WI38 (cell line): ENCODE data around the gene GPATCH8.

Source experiments
- H3K4me3 ChIP-seq: 2 replicates; pipeline ENCODE4 v1.5.1; 2011; ENCODE audit warnings: low read depth, mild to moderate bottlenecking, control low read depth, low read length
- CTCF ChIP-seq: IDR thresholded peaks from 2 replicates; pipeline ENCODE4 v1.5.1; 2012; ENCODE audit warnings: low read depth, mild to moderate bottlenecking, control low read depth, low read length

GPATCH8 gene

GRCh38 chr17:44363613-44364159, 139.5 kb downstream of the GPATCH8 start, which contains the start of gene FAM171A2:
Gene FAM171A2, minus strand, starts transcription at chr17:44363853. Its CDS starts 139 bp downstream, at chr17:44363714.
- H3K4me3 ChIP-seq: peak within 1 kb of the TSS; percentile 77
- TF ChIP-seq CTCF: peak; percentile 18; the same call in 1 of the 2 replicates

- TF ChIP-seq CTCF: no peak
- peak overlapping the region; percentile 77 for H3K4me3 ChIP-seq
Observed at GRCh38 chr17:44362949-44363612, 140.1 kb downstream of the GPATCH8 start.

DNA sequence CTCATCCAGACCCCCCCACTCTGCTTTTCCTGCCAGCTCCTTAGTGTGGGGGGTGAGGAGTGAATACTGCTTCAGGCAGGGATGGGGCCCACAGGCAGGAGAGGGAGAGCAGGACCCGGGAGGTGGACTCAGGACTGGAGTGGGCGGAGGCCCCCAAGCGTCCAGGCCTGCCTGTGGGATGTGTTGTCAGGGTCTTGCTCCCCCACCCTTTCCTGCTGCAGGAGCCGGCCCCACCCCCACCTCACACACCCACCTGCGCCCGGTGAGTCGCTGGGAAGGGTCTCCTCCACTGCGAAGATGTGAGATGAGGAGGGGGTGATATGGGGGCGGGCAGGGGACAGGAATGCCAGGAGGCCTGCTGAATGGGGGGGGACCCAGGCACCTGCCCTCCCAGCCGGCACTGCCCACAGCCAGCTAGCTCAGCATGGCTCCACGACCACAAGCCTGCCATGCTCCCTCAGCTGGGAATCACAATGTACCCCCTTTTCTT, 140.7 kb downstream of the GPATCH8 start:
- H3K4me3 ChIP-seq: peak overlapping the region; percentile 77
- no peak for TF ChIP-seq CTCF

- no peak overlapping the region for H3K4me3 ChIP-seq
Observed at GRCh38 chr17:44361292-44362260, 141.6 kb downstream of the GPATCH8 start.

DNA sequence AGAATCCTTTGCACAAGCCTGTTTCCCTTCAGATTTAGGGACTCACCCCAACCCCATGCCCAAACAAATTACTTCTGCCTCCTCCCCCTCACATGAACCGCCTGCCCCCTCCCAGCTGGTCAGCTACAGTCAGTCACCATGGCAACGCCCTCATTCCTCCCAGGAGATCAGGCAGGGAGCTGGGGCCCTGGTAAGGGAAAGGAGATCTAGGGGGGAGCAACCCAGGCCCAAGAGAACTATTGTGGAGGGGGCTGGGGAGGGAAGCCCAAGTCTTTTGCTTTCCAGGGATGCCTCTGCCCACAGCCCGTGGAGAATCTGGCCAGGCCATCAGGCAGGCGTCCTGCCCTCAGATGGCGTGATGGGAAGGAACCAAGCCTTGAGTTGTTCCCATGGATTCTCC, 142.4 kb downstream of the GPATCH8 start:
- no peak for TF ChIP-seq CTCF

More at GRCh38 chr17:44361292-44362260, 141.6 kb downstream of the GPATCH8 start:
- TF ChIP-seq CTCF: no peak

DNA sequence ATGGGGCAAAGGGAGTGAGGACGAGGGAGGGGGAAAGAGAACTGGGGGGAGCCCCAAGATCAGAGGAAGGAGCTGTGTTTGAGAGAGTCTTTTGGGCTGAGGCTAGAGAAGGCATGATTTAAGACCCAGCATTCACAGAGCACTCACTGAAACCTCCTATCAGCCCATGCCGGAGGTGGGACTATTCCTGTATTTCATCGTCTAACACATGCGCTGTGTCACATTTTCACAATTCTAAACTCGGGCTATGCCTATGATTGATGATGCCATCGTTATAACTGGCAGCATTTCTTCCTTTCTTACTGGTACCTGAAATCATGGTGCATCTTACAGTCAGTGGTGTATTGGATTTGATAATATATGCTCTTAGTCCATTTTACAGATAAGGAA, 143.1 kb downstream of the GPATCH8 start:
- no peak for TF ChIP-seq CTCF
- H3K4me3 ChIP-seq: no peak overlapping the region

More for the DNA sequence above, 142.4 kb downstream of the GPATCH8 start:
- no peak overlapping the region for H3K4me3 ChIP-seq
